Erythroblast (primary cell): Measurements from ENCODE around the gene ILK.

Experiments used
- GATA1 ChIP-seq: IDR thresholded peaks from 2 replicates; pipeline ENCODE4 v1.6.1; 2011; ENCODE audit warnings: low read depth, mild to moderate bottlenecking, control low read depth, low read length, moderate library complexity
- POLR2A ChIP-seq: IDR thresholded peaks from 2 replicates; pipeline ENCODE4 v1.6.1; 2011; ENCODE audit warnings: mild to moderate bottlenecking, low read length

- TF ChIP-seq POLR2A (no peak), GATA1 (no peak)
These were observed 7.2 kb upstream of the ILK start for GRCh38 chr11:6596239-6596877.
